ENCODE measurements around the gene NTN4. TPM values are rescaled to one million over a fixed set of nuclear protein-coding genes. Genes with fewer than 3 reads are reported as not detected.
"Not testable (repeated sequence)": the region's sequence is repeated elsewhere in the genome, so short reads cannot be mapped to it uniquely, and the experiment has no call there.

The NTN4 gene
- not detected in 2 replicates for total RNA-seq

DNA sequence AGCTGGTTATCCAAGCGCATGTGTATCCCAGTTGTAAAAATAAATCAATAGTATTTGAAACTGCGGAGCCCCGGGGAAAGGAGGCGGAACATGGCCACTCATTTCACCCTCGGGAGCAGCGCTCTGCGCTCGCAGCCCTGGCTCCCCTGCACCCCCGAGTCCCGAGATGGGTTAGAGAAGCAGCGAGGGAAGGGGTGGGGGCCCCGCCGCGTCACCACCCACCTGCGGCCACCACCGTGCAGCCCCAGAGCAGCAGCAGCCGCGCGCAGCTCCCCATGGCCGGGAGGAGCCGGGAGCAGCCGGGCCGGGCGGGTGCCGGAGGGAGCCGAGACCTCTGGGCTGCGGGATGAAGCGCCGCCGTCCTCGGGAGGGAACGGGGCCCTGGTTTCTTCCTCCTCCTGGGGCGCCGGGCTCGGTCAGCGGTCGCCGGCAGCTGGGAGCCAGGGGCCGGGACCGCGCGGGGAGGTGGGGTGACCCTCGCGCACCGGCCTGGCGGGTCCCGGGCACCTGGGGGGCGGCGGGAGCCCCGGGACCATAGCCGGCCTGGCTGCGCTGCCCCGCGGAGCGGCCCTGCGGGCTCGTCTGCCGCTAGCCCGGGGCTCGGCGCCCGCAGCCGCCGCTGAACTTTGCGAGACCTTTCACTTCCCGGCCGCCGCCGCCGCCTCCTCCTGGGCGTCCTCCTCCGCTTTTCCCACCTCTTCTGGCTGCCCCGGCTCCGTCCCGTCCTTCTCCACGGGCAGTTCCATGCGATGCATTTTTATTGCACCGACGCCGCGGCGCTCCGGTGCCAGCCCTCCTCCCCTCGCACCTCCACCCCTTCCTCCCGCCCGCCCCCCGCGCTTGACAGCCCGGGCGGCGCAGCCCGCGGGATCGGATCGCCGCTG lies at the start of gene NTN4:
Gene NTN4 (minus strand): TSS at position 732 of the 884 bp plus-strand sequence. CDS start 455 bp downstream, at position 277.
- Mint-ChIP-seq H3K4me1 (ENCODE audit: low read depth) (peaks cover 9% of the 10 kb centered on the region), H3K27me3 (ENCODE audit: low read depth) (peaks cover 84% of the 10 kb centered on the region), H3K27ac (no peak within 1 kb of the TSS), H3K9me3 (no peaks in the 10 kb centered on the region), H3K36me3 (ENCODE audit: low read depth) (no peaks in the 10 kb centered on the region), H3K4me3 (ENCODE audit: low read depth) (peak within 1 kb of the TSS; percentile 70)
- intact Hi-C loops (cut with micrococcal nuclease) = loop anchor here (5.0 to 10.0 kb wide), 2 partner anchors 67 to 245 kb away; partner anchors contain the start of gene SNRPF
- DNase-seq (ENCODE audit: low spot score) = peak; percentile 16

- Mint-ChIP-seq H3K4me1 (ENCODE audit: low read depth) (no peaks in the 10 kb centered on the region), H3K27me3 (ENCODE audit: low read depth) (peaks cover 24% of the 10 kb centered on the region), H3K36me3 (ENCODE audit: low read depth) (no peaks in the 10 kb centered on the region), H3K9me3 (no peaks in the 10 kb centered on the region), H3K27ac (no peak overlapping the region), H3K4me3 (ENCODE audit: low read depth) (no peak overlapping the region)
- no peak for DNase-seq (ENCODE audit: low spot score)
- intact Hi-C loops (cut with micrococcal nuclease) = no loop called here
Observed at GRCh38 chr12:95838125-95838524, 47.6 kb upstream of the NTN4 start.

GRCh38 chr12:95837240-95838038 lies 46.9 kb upstream of the NTN4 start:
- no peaks in the 10 kb centered on the region for H3K9me3 Mint-ChIP-seq
- no peak overlapping the region for H3K4me3 Mint-ChIP-seq (ENCODE audit: low read depth)
- peaks cover 24% of the 10 kb centered on the region for H3K27me3 Mint-ChIP-seq (ENCODE audit: low read depth)
- no peak overlapping the region for H3K27ac Mint-ChIP-seq
- no peaks in the 10 kb centered on the region for H3K4me1 Mint-ChIP-seq (ENCODE audit: low read depth)
- DNase-seq (ENCODE audit: low spot score) = no peak
- H3K36me3 Mint-ChIP-seq (ENCODE audit: low read depth) = no peaks in the 10 kb centered on the region
- intact Hi-C loops (cut with micrococcal nuclease) = no loop called here

DNA sequence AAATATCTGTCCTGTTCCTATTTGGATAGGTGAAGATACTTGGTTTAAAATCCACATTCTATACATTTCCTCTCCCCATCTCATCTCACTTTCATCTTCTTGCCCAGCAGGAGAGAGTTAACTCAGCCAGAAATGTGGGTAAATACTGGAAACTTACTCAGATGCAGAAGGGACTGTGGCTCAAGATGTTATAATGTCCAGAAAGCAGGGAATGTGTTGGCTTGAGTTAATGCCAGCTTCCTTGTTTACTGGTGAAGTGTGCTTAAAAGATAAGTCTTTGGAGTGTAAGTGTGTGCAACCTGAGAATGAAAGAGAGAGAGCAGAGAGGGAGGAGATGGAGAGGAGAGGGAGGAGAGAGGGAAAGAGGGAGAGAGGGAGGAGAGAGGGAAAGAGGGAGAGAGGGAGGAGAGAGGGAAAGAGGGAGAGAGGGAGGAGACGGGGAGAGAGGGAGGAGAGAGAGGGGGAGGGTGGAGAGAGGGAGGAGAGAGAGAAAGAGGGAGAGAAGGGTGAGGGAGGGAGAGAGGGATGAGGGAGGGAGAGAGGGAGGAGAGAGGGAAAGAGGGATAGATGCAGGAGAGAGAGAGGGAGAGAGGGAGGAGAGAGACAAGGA lies 46.2 kb upstream of the NTN4 start:
- no peaks in the 10 kb centered on the region for H3K9me3 Mint-ChIP-seq
- no peak for DNase-seq (ENCODE audit: low spot score)
- H3K27ac Mint-ChIP-seq = no peak overlapping the region
- intact Hi-C loops (cut with micrococcal nuclease) = no loop called here
- H3K27me3 Mint-ChIP-seq (ENCODE audit: low read depth) = peaks cover 26% of the 10 kb centered on the region
- H3K4me3 Mint-ChIP-seq (ENCODE audit: low read depth) = no peak overlapping the region
- H3K36me3 Mint-ChIP-seq (ENCODE audit: low read depth) = no peaks in the 10 kb centered on the region
- H3K4me1 Mint-ChIP-seq (ENCODE audit: low read depth) = no peaks in the 10 kb centered on the region

- DNase-seq (ENCODE audit: low spot score) = no peak
- Mint-ChIP-seq H3K27me3 (ENCODE audit: low read depth) (peaks cover 26% of the 10 kb centered on the region), H3K36me3 (ENCODE audit: low read depth) (no peaks in the 10 kb centered on the region), H3K9me3 (no peaks in the 10 kb centered on the region), H3K27ac (no peak overlapping the region), H3K4me3 (ENCODE audit: low read depth) (no peak overlapping the region), H3K4me1 (ENCODE audit: low read depth) (no peaks in the 10 kb centered on the region)
- intact Hi-C loops (cut with micrococcal nuclease) = no loop called here
Observed at GRCh38 chr12:95836185-95836609, 45.6 kb upstream of the NTN4 start.

- H3K4me1 Mint-ChIP-seq (ENCODE audit: low read depth) = no peaks in the 10 kb centered on the region
- intact Hi-C loops (cut with micrococcal nuclease) = no loop called here
- H3K9me3 Mint-ChIP-seq = no peaks in the 10 kb centered on the region
- H3K27ac Mint-ChIP-seq = no peak overlapping the region
- H3K36me3 Mint-ChIP-seq (ENCODE audit: low read depth) = no peaks in the 10 kb centered on the region
- H3K4me3 Mint-ChIP-seq (ENCODE audit: low read depth) = no peak overlapping the region
- no peak for DNase-seq (ENCODE audit: low spot score)
- peaks cover 30% of the 10 kb centered on the region for H3K27me3 Mint-ChIP-seq (ENCODE audit: low read depth)
Observed at GRCh38 chr12:95834572-95834971, 44.0 kb upstream of the NTN4 start.

DNA sequence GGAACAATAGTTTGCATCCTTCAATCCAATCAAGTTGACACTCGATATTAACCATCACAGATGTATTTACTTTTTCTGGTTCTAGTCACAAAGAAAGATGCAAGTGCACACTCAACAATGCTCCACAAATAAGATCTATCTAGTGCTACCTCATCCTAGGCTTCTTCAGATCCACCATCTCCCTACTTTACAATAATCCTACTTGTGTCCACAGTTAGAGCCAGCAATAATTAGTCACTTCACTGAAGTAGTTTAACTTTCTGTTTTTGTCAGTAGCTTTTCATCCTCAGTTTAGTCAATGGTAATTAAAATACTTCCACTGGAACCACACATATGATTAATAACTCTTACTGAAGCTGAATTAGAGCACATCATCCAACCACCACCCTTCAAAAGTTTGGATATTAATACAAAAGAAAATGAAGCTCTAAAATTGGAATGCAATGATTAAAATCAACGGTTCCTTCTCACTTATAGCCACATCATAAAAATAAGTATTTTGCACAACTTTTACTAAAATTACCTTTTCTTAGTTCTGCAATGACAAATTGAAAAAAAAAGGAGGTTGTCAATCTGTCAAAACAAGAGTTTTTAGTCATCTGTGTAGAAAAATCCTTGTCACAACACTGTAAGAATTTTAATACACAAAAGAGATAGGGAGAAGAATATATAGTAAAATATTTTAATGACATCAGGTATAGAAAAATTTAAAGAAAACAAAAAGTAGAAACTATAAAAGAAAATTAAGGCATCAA lies 39.9 kb upstream of the NTN4 start:
- H3K36me3 Mint-ChIP-seq (ENCODE audit: low read depth) = no peaks in the 10 kb centered on the region
- no peaks in the 10 kb centered on the region for H3K9me3 Mint-ChIP-seq
- DNase-seq (ENCODE audit: low spot score) = no peak
- H3K4me1 Mint-ChIP-seq (ENCODE audit: low read depth) = no peaks in the 10 kb centered on the region
- H3K27ac Mint-ChIP-seq = no peak overlapping the region
- intact Hi-C loops (cut with micrococcal nuclease) = no loop called here
- H3K4me3 Mint-ChIP-seq (ENCODE audit: low read depth) = no peak overlapping the region
- H3K27me3 Mint-ChIP-seq (ENCODE audit: low read depth) = peaks cover 20% of the 10 kb centered on the region

- H3K4me1 Mint-ChIP-seq (ENCODE audit: low read depth) = no peaks in the 10 kb centered on the region
- no peaks in the 10 kb centered on the region for H3K9me3 Mint-ChIP-seq
- intact Hi-C loops (cut with micrococcal nuclease) = no loop called here
- no peaks in the 10 kb centered on the region for H3K36me3 Mint-ChIP-seq (ENCODE audit: low read depth)
- no peak for DNase-seq (ENCODE audit: low spot score)
- no peak overlapping the region for H3K4me3 Mint-ChIP-seq (ENCODE audit: low read depth)
- no peak overlapping the region for H3K27ac Mint-ChIP-seq
- peaks cover 17% of the 10 kb centered on the region for H3K27me3 Mint-ChIP-seq (ENCODE audit: low read depth)
Observed at GRCh38 chr12:95829395-95829794, 38.8 kb upstream of the NTN4 start.

- no peak for DNase-seq (ENCODE audit: low spot score)
- no peaks in the 10 kb centered on the region for H3K36me3 Mint-ChIP-seq (ENCODE audit: low read depth)
- no peaks in the 10 kb centered on the region for H3K4me1 Mint-ChIP-seq (ENCODE audit: low read depth)
- peaks cover 10% of the 10 kb centered on the region for H3K27me3 Mint-ChIP-seq (ENCODE audit: low read depth)
- H3K4me3 Mint-ChIP-seq (ENCODE audit: low read depth) = no peak overlapping the region
- intact Hi-C loops (cut with micrococcal nuclease) = no loop called here
- H3K27ac Mint-ChIP-seq = no peak overlapping the region
- H3K9me3 Mint-ChIP-seq = no peaks in the 10 kb centered on the region
Observed at GRCh38 chr12:95820096-95820703, 29.6 kb upstream of the NTN4 start.

GRCh38 chr12:95815632-95816212 lies 25.2 kb upstream of the NTN4 start:
- H3K9me3 Mint-ChIP-seq = no peaks in the 10 kb centered on the region
- no peak overlapping the region for H3K27ac Mint-ChIP-seq
- peaks cover 21% of the 10 kb centered on the region for H3K27me3 Mint-ChIP-seq (ENCODE audit: low read depth)
- H3K4me1 Mint-ChIP-seq (ENCODE audit: low read depth) = no peaks in the 10 kb centered on the region
- no peak for DNase-seq (ENCODE audit: low spot score)
- H3K36me3 Mint-ChIP-seq (ENCODE audit: low read depth) = no peaks in the 10 kb centered on the region
- no peak overlapping the region for H3K4me3 Mint-ChIP-seq (ENCODE audit: low read depth)
- intact Hi-C loops (cut with micrococcal nuclease) = loop anchor here (10.0 kb wide), 1 partner anchor 191 kb away; no protein-coding TSS in a partner anchor

- H3K4me3 Mint-ChIP-seq (ENCODE audit: low read depth); DNase-seq (ENCODE audit: low spot score); H3K27ac Mint-ChIP-seq; H3K9me3 Mint-ChIP-seq; H3K4me1 Mint-ChIP-seq (ENCODE audit: low read depth); H3K36me3 Mint-ChIP-seq (ENCODE audit: low read depth): not testable (repeated sequence)
- H3K27me3 Mint-ChIP-seq (ENCODE audit: low read depth) = peaks cover 31% of the 10 kb centered on the region
- intact Hi-C loops (cut with micrococcal nuclease) = loop anchor here (10.0 kb wide), 1 partner anchor 187 kb away; no protein-coding TSS in a partner anchor
Observed at GRCh38 chr12:95812155-95812554, 21.6 kb upstream of the NTN4 start.
